IPS DF 19.7 (cell line): ENCODE results near the gene F10.
"Not testable (repeated sequence)": the region's sequence is repeated elsewhere in the genome, so short reads cannot be mapped to it uniquely, and the experiment has no call there.

Experiments
- DNase-seq: peaks from one replicate; pipeline ENCODE4 v3.0.0-alpha.2; 2013; ENCODE audit warnings: low read depth, low spot score

Gene F10

DNA sequence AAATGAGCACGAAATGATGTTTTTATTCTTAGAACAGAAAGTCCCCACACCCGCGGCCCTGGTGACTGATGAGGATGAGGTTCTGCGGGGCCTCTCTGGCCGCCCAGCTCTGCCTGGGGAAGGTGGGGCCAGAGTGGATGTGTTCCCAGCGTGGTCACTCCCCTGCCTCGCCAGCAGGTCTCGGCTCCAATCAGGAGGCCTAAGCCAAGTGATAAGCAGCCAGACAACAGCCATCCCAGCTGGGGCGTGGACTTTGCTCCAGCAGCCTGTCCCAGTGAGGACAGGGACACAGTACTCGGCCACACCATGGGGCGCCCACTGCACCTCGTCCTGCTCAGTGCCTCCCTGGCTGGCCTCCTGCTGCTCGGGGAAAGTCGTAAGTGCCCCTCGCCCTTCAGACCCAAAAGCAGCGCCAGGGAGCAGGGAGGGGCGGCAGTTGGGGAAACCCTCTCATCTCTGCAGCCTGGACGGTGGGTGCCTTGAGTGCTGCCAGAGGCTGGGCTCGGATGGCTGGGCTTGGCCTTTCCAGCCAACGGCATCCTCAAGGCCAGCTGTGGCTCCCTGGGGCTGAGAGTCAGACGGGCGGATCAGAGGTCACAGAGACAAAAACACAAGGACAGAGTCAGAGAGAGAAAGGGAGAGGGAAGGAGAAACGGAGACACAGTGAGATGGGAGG is at the start of gene F10:
Gene F10 (plus strand): TSS at position 250 of the 676 bp plus-strand sequence. CDS start 57 bp downstream, at position 307.
- DNase-seq, result no peak

GRCh38 chr13:113073942-113074341 is 48.7 kb upstream of the F10 start:
- no peak for DNase-seq

- no peak for DNase-seq
Measured at GRCh38 chr13:113074401-113074800, 48.2 kb upstream of the F10 start.

DNA sequence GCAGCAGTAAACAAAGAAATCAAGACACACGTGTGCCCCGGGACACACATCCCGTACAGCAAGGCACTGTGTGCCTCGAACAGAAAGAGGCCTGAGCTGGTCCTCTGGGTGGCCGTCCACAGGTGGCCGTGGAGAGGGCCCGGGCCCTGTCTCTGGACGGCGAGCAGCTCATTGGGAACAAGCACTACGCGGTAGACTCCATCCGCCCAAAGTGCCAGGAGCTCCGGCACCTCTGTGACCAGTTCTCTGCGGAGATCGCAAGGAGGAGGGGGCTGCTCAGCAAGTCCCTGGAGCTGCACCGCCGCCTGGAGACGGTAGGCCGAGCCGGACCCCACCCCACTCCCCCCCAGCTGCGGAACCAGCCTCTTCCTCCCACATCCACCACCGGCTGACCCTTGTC is 47.7 kb upstream of the F10 start:
- DNase-seq, result no peak

DNA sequence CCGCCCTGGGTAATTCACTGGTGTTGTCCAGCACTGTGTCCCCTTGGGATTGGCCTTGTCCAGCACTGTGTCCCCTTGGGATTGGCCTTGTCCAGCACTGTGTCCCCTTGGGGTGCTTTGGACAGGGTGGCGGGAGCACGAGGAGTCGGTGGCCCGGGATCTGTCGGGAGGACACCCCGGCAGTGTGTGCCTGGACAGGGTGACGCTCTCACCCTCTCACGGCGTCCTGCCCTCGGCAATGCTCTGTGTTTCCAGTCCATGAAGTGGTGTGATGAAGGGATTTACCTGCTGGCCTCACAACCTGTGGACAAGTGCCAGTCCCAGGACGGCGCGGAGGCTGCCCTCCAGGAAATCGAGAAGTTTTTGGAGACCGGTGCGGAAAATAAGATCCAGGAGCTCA is 46.9 kb upstream of the F10 start:
- DNase-seq, result no peak

DNA sequence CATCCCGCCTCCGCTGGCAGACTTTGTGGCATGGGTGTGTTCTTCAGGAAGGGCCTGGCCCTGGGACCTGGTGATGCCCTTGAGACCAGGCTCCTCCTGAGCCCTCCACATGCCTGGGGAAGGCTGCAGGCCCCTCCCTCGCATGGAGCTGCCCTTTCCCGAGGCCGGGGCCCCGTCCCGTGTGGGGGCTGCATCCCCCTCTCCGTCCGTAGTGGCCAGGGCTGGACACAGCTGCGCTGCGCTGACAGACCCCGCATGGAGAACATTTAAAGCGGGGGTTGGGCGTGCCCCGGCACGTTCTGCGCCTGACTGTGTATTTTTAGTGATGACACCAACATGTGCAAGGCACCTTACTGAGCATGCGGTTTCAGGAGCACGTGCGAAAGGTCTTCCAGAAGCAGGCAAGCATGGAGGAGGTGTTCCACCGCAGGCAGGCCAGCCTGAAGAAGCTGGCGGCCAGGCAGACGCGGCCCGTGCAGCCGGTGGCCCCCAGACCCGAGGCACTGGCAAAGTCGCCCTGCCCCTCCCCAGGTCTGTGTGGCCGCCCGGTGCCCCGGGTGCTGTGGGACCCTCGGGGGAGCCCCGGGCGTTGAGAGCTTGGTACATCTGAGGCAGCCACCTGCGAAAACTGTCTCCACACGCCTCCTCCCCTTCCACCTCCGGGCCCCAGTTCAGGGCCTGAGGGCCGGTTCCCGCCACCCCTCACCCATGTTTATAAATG is 45.8 kb upstream of the F10 start:
- no peak for DNase-seq

- DNase-seq, result no peak
Measured at GRCh38 chr13:113077566-113077952, 45.0 kb upstream of the F10 start.

DNA sequence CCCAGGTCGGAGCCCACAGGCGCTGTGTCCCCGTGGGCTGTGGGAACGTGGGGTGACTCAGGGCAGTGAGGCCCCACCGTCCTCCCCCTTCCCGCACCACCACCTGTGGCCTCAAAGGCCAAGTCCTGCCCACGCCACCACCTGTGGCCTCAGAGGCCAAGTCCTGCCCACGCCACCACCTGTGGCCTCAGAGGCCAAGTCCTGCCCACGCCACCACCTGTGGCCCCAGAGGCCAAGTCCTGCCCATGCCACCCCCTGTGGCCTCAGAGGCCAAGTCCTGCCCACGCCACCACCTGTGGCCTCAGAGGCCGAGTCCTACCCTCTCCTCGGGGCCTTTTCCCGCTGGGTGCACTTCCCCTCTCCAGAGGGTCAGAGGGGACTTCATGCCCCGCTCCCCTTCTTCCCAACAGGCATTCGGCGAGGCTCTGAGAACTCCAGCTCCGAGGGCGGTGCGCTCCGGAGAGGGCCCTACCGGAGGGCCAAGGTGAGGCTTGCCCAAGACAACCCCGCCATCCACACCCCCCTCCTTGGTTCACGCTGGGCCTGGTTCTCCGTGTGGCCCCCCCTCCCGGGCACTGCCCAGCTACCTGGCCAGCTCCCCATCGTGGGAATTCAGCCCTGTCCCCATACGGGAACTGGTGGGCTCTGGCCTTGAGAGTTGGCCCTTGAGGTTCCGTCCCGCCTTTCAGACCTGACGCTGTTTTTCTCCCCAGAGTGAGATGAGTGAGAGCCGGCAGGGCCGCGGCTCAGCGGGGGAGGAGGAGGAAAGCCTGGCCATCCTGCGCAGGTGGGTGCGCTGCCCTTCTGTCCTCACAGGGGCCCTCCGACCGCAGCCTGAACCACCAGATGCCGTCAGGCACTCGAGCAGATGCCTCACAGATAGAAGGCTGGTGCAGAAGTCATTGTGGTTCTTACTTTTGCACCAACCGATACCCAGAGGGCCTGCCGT is 44.4 kb upstream of the F10 start:
- no peak for DNase-seq

GRCh38 chr13:113078902-113079780 is 43.5 kb upstream of the F10 start:
- DNase-seq, result no peak

DNA sequence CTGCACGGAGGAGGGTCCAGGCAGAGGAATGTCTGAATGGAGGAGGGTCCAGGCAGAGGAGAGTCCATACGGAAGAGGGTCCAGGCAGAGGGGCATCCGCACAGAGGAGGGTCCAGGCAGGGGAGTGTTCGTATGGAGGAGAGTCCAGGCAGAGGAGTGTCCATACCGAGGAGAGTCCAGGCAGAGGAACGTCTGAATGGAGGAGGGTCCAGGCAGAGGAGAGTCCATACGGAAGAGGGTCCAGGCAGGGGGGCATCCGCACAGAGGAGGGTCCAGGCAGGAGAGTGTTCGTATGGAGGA is 42.9 kb upstream of the F10 start:
- DNase-seq, result not testable (repeated sequence)

- no peak for DNase-seq
Measured at GRCh38 chr13:113080361-113080831, 42.2 kb upstream of the F10 start.

- DNase-seq, result no peak
Measured at GRCh38 chr13:113080901-113081521, 41.6 kb upstream of the F10 start.

DNA sequence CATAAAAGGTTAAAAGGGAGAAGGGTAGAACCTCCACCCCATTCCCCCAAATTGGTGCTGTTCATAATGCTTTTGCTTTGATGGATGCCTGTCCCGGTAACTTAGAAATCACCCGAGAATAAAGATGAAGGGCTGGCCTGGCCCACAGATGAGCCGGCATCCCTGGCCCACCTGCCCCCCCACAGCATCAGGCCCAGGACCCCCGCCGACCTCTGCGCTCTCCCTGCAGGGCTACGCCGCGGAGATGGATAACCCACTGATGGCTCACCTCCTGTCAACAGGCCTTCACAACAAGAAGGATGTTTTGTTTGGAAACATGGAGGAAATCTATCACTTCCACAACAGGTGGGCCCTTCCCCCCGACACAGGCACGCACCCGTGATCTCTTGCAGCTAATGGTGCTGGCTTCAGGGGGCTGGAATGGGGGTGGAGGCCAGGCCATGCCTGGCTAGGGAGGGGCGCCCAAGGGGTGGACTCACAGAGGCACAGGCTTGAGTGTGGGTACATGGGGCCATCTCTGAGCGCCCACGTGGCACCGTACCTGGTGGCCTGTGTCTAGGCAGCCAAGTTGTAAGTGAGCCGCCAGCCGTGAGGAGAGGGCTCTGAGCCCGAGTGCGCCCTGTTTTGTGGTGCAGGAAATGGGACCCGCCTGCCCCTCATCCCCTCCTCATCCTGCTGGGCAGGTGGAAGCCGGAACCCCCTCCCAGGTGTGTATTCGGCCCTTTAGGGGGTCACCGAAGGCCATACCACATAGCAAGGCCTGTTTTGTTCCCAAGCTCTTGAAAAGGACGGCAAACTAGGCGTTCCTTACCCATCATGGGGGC is 40.2 kb upstream of the F10 start:
- no peak for DNase-seq

DNA sequence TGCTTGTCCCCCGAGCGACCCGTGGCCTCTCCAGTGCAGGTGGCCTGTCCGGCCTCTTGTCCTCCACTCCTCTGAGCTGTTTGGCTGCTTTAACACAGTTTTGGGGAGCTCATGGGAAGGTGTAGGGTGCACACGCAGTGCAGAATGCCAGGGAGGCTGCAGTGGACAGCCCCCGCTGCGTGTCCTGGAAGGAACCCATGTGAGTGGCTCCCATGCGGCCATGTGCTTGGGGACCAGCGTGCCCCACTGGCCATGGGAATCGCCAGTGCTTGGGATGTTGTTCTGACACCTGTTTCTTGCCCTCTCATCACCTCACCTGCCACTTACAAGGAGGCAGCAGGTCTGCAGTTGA is 39.6 kb upstream of the F10 start:
- no peak for DNase-seq

- DNase-seq, result no peak
Measured at GRCh38 chr13:113083402-113084061, 39.1 kb upstream of the F10 start.

- DNase-seq, result no peak
Measured at GRCh38 chr13:113084094-113084942, 38.3 kb upstream of the F10 start.

GRCh38 chr13:113084943-113085540 is 37.6 kb upstream of the F10 start:
- no peak for DNase-seq
